ENCODE data around the gene NUP214. TPM values are rescaled to one million over a fixed set of nuclear protein-coding genes. Genes with fewer than 3 reads are reported as not detected.
"Not testable (repeated sequence)": the region's sequence is repeated elsewhere in the genome, so short reads cannot be mapped to it uniquely, and the experiment has no call there.

The NUP214 gene
- total and polyA plus RNA-seq, 12 donors: 22.6 to 76.6 (median 36.8) TPM

GRCh38 chr9:131186622-131187021, 61.2 kb downstream of the NUP214 start:
- no peak for DNase-seq
- H3K4me1 ChIP-seq (replicated peaks in 1 of 2): no peaks in the 10 kb centered on the region
- H3K36me3 ChIP-seq (replicated peaks in 1 of 2): peaks cover 0 to 37% of the 10 kb centered on the region in 2 donors
- no peaks in the 10 kb centered on the region for H3K27me3 ChIP-seq
- H3K27ac ChIP-seq: no peak overlapping the region
- H3K4me3 ChIP-seq: no peak overlapping the region
- 88 to 97% (median 92%) methylated on average over 4 of the region's 4 CpGs for WGBS, 4 donors
- no peaks in the 10 kb centered on the region for H3K9me3 ChIP-seq (replicated peaks in 1 of 3)
- TF ChIP-seq CTCF (IDR thresholded peaks at IDR 0.05) (no peak), POLR2A (IDR thresholded peaks at IDR 0.05) (no peak)
- intact Hi-C loops (cut with DNase I): no loop called here

- intact Hi-C loops (cut with DNase I): no loop called here
- no peak for DNase-seq
- Histone ChIP-seq H3K36me3 (replicated peaks in 1 of 2) (peaks cover 0 to 47% of the 10 kb centered on the region in 2 donors), H3K4me1 (replicated peaks in 1 of 2) (no peaks in the 10 kb centered on the region), H3K27ac (no peak overlapping the region), H3K27me3 (no peaks in the 10 kb centered on the region), H3K4me3 (no peak overlapping the region), H3K9me3 (replicated peaks in 1 of 3) (no peaks in the 10 kb centered on the region)
- TF ChIP-seq CTCF (IDR thresholded peaks at IDR 0.05): no peak
- TF ChIP-seq POLR2A (IDR thresholded peaks at IDR 0.05): no peak
- 93 to 98% (median 94%) methylated on average over 4 of the region's 4 CpGs for WGBS, 4 donors
Measured at GRCh38 chr9:131187957-131188356, 62.6 kb downstream of the NUP214 start.

- Histone ChIP-seq H3K4me1 (replicated peaks in 1 of 2) (no peaks in the 10 kb centered on the region), H3K27ac (no peak overlapping the region), H3K4me3 (no peak overlapping the region), H3K27me3 (no peaks in the 10 kb centered on the region), H3K36me3 (replicated peaks in 1 of 2) (peaks cover 0 to 47% of the 10 kb centered on the region in 2 donors), H3K9me3 (replicated peaks in 1 of 3) (no peaks in the 10 kb centered on the region)
- TF ChIP-seq CTCF (IDR thresholded peaks at IDR 0.05) (no peak), POLR2A (IDR thresholded peaks at IDR 0.05) (no peak)
- DNase-seq: no peak
- WGBS, 4 donors: 91 to 94% (median 92%) methylated on average over 3 of the region's 3 CpGs
- intact Hi-C loops (cut with DNase I): no loop called here
Measured at GRCh38 chr9:131188976-131189375, 63.6 kb downstream of the NUP214 start.

GRCh38 chr9:131190191-131190590, 64.8 kb downstream of the NUP214 start:
- H3K9me3 ChIP-seq (replicated peaks in 1 of 3): no peaks in the 10 kb centered on the region
- no peak overlapping the region for H3K27ac ChIP-seq
- H3K4me1 ChIP-seq (replicated peaks in 1 of 2): no peaks in the 10 kb centered on the region
- no peak for DNase-seq
- TF ChIP-seq POLR2A (IDR thresholded peaks at IDR 0.05) (no peak), CTCF (IDR thresholded peaks at IDR 0.05) (no peak)
- no peak overlapping the region for H3K4me3 ChIP-seq
- H3K36me3 ChIP-seq (replicated peaks in 1 of 2): peaks cover 0 to 56% of the 10 kb centered on the region in 2 donors
- WGBS, 4 donors: 80 to 97% (median 94%) methylated on average over 3 of the region's 3 CpGs
- intact Hi-C loops (cut with DNase I): no loop called here
- no peaks in the 10 kb centered on the region for H3K27me3 ChIP-seq

GRCh38 chr9:131191032-131191431, 65.6 kb downstream of the NUP214 start:
- H3K27ac ChIP-seq; H3K9me3 ChIP-seq (replicated peaks in 1 of 3); H3K4me3 ChIP-seq; intact Hi-C loops (cut with DNase I); DNase-seq; H3K27me3 ChIP-seq; H3K4me1 ChIP-seq (replicated peaks in 1 of 2): not testable (repeated sequence)
- WGBS, 4 donors: 73 to 87% (median 81%) methylated on average over 6 of the region's 6 CpGs
- peaks cover 0 to 56% of the 10 kb centered on the region in 2 donors for H3K36me3 ChIP-seq (replicated peaks in 1 of 2)

Measured in adrenal gland (tissue), 12 donors.